AG09309 (cell line): ENCODE data around the gene MTCH2.
A peak's percentile ranks its signal among the peaks of the same experiment; 100 is the strongest.
"Not testable (repeated sequence)": the region's sequence is repeated elsewhere in the genome, so short reads cannot be mapped to it uniquely, and the experiment has no call there.

Experiments used
- DNase-seq: peaks from one replicate; pipeline ENCODE4 v3.0.0-alpha.2; 2010; ENCODE audit warnings: low read depth
- H3K4me3 ChIP-seq: 2 replicates; pipeline ENCODE4 v1.5.1; 2011; ENCODE audit warnings: mild to moderate bottlenecking, low read depth, low read length, moderate library complexity; ENCODE audit not compliant: control insufficient read depth
- TF ChIP-seq, protein P1 (sequence below): IDR thresholded peaks from 2 replicates; pipeline ENCODE4 v1.5.1; 2011; ENCODE audit warnings: mild to moderate bottlenecking, low read depth, low read length, inconsistent platforms; ENCODE audit not compliant: insufficient read depth, control insufficient read depth; ENCODE audit errors: missing control alignments

The MTCH2 gene

DNA sequence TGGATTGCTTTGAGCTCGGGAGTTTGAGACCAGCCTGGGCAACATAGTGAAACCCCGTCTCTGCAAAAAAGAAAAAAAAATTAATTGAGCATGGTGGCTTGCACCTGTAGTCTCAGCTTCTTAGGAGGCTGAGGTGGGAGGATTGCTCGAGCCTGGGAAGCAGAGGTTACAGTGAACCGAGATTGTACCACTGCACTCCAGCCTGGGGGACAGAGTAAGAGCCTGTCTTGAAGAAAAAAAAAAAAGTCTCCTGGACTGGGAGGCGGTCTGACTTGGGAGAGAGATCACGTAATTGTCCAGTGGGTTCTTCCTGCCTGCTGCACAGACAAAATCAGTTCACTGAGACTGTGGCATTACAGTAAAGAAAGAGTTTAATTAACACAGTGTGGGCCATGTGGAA, 3.1 kb upstream of the MTCH2 start:
- TF ChIP-seq, protein P1, sequence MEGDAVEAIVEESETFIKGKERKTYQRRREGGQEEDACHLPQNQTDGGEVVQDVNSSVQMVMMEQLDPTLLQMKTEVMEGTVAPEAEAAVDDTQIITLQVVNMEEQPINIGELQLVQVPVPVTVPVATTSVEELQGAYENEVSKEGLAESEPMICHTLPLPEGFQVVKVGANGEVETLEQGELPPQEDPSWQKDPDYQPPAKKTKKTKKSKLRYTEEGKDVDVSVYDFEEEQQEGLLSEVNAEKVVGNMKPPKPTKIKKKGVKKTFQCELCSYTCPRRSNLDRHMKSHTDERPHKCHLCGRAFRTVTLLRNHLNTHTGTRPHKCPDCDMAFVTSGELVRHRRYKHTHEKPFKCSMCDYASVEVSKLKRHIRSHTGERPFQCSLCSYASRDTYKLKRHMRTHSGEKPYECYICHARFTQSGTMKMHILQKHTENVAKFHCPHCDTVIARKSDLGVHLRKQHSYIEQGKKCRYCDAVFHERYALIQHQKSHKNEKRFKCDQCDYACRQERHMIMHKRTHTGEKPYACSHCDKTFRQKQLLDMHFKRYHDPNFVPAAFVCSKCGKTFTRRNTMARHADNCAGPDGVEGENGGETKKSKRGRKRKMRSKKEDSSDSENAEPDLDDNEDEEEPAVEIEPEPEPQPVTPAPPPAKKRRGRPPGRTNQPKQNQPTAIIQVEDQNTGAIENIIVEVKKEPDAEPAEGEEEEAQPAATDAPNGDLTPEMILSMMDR: no peak
- DNase-seq: no peak

DNA sequence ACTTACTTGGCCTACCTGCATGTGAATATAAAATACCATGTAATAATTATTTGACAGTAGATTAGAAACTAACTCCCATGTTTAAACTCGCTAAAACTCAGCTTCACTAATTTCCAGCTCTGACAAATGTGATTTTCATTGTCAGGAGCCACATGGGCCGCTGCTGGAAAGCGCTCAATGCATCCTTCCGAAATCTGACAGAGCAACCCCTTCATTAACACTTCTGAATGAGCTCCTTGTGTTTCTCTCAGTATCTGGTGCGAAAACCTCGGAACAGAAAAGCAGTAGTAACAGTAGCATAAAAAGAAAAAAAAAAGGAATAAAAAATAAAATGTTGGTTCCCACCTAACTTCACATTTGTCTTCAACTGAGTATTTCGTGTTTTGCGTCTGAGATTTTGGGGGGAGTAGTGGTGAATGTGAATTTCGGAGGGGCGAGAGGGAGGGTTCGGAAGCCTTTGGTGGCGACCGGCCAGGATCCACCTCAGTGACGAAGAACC, 710 bp downstream of the MTCH2 start:
- DNase-seq: no peak
- H3K4me3 ChIP-seq: peak overlapping the region; percentile 65
- TF ChIP-seq, protein P1: no peak

More for the DNA sequence above, 3.1 kb upstream of the MTCH2 start:
- H3K4me3 ChIP-seq: no peak overlapping the region

DNA sequence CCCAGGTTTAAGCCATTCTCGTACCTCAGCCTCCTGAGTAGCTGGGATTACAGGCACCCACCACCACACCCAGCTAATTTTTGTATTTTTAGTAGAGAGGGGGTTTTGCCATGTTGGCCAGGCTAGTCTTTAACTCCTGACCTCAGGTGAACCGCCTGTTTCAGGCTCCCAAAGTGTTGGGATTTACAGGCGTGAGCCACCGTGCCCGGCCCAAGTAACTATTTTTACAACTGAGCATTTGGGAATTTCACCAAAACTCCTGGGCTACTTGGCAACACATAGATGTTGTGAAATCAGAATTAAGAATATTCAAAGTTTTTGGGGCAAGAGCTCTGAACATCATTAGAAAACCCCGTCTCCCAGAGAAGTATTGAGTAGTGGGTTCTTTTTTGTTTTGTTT, 1.9 kb downstream of the MTCH2 start:
- peak; percentile 11 for DNase-seq
- not testable (repeated sequence) for H3K4me3 ChIP-seq

DNA sequence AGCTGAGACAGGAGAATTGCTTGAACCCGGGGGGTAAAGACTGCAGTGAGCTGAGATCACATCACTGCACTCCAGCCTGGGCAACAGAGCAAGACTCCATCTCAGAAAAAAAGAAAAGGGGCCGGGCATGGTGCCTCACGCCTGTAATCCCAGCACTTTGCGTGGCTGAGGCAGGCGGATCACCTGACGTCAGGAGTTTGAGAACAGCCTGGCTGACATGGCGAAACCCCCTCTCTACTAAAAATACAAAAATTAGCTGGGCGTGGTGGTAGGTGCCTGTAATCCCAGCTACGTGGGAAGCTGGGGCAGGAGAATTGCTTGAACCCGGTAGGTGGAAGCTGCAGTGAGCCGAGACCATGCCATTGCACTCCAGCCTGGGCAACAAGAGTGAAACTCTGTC, 6.0 kb downstream of the MTCH2 start:
- not testable (repeated sequence) for H3K4me3 ChIP-seq, DNase-seq

DNA sequence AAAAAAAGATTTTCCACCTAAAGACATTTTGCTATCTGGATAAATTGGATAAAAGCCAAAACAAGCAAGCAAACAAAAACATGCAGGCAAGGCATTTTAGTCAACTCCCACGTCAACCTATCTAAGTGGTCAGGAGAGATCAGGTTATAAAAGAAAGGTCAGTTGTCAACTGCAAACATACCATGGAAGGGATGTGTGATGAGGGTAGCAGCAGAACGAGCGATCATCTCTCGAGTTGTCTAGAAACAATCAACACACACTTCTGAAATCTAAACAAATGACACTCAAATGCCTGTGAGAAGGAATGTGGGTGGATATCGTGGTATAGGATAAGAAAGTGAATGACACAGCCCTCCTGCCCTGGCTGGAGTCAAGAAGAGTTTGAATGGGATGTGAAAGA, 10.9 kb downstream of the MTCH2 start:
- no peak for DNase-seq
- H3K4me3 ChIP-seq: no peak overlapping the region
- TF ChIP-seq, protein P1: no peak

DNA sequence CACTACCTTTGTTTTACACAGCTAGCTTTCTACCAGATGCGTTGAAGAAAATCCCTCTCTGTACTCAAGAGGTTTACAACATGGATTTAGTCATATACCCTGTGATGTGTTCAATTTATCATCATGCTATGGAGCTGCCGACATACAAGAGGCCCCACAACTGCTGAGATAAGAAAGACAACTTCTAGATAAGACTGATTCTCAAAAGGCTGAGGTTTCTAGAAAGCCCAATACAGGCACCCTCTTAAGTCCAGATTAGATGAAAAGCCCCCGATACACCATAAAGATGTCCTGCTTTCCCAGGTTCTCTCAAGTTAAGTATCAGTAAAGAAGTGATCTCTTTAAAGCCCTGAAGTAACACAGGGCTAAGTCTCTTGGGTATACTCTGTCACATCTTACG, 14.3 kb downstream of the MTCH2 start:
- TF ChIP-seq, protein P1: no peak
- no peak for DNase-seq
- no peak overlapping the region for H3K4me3 ChIP-seq

DNA sequence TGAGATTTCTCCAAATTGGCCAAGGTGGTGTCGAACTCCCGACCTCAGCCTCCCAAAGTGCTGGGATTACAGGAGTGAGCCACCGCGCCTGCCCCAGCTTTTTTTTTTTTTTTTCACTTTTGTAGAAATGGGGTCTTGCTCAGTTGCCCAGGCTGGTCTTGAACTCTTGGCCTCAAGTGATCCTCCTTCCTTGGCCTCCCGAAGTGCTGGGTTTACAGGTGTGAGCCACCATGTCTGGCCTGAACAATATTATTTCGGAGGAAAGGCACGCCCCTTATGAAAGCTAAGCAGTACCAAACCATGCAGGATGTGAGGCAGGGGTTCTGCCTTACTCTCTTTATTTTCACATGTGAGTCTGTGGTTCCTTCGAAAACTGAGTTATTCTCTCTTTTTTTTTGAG, 16.1 kb downstream of the MTCH2 start:
- TF ChIP-seq, protein P1: no peak
- H3K4me3 ChIP-seq: no peak overlapping the region
- no peak for DNase-seq

DNA sequence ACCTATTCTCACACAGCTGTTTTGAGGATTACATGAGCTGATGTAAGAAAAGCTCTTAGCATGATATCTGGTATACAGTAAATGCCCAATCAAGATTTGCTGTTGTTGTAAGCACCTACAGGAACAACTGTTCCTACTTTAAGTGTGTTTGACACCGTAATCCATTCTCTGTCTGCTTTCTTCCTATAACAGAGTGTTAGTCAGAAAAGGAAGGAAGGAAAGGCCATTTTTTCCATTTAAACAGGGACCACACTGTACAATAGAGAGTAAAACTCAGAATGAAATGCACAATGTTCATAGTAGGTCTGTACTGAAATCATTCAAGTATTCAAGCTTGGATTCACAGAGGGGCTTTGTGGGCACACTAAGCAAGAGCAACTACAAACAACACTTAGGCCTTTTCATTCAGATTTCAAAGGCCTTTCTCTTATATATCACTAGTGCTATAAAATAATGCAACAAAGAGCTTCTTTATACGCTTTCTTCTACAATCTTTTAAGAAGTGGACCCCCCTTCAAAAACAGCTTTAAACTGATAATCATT, 21.5 kb downstream of the MTCH2 start:
- no peak for DNase-seq
- no peak overlapping the region for H3K4me3 ChIP-seq
- TF ChIP-seq, protein P1: no peak
